Raji (cell line): ENCODE results near the gene MLEC.

Experiments
- POLR2A ChIP-seq: IDR thresholded peaks from 2 replicates; pipeline ENCODE4 v1.6.1; 2011; ENCODE audit warnings: low read depth, low read length, control low read depth; ENCODE audit not compliant: insufficient read depth

The MLEC gene

GRCh38 chr12:120677765-120678473 lies 9.0 kb upstream of the MLEC start:
- TF ChIP-seq POLR2A: no peak

GRCh38 chr12:120678572-120678971 lies 8.4 kb upstream of the MLEC start:
- no peak for TF ChIP-seq POLR2A

DNA sequence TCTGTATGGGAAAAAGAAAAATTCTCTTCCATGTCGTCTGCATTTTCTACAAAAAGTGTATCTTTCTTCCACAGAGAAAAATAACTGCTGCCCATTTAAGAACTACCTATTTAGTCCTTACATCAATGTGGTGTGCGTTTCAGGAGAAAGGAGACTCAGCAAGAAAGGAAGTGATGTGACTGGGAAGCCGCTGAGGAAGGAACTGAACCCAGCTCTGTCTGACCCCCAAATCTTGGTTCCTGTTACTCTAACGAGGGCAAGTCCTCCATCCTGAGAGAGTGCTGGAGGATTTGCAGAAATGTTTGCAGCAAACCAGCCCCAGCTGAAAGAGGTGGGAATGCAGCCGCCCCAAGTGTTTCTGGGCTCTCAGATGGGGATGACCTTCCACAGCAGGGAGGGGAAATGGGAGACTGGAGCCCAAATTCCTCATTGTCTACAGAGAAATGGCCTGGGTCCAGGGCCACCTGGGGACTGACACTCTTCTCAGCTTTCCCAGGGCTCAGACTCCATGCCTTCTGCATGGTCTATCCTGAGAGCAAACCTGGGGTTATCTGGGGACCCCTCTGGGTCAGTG lies 6.7 kb upstream of the MLEC start:
- TF ChIP-seq POLR2A: no peak

- no peak for TF ChIP-seq POLR2A
Observed at GRCh38 chr12:120684523-120684932, 2.4 kb upstream of the MLEC start.

- TF ChIP-seq POLR2A: no peak
Observed at GRCh38 chr12:120685522-120685921, 1.4 kb upstream of the MLEC start.

- peak; percentile 91 for TF ChIP-seq POLR2A
Observed at GRCh38 chr12:120686151-120686689, 729 bp upstream of the MLEC start.

DNA sequence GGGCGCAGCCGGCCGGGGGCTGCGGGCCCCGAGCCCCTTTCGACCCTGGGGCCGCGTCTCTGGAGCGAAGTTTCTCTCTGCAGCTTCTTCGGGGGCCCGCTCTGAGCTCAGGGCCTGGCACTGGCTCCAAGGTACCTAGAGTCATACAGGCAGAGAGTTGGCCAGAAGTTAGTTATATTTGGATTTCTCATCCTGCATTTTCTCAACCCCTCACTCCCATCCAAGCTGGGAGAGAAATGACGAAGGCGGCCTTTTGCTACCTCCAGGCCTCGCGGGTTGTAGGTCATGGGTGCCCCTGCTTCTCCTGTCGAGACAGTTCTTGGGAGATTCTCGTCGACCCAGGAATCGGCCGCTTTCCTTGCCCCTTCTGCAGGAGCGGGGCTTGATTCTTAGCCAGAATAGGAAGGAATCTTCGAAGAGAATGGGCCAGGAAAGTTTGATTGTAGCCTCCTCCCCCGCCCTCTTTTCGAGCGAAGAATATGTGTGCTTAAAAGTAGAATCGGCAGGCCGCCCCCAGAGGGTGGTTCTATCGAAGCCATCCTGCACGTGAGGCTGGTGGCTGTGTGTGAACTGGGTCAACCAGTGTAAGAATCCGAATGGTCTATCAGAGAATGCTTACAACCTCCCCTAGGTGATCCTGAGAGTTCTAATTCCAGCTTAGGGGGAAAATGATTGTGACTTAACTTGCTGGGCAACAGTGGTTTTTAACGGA lies 785 bp downstream of the MLEC start:
- TF ChIP-seq POLR2A: no peak

- TF ChIP-seq POLR2A: no peak
Observed at GRCh38 chr12:120688527-120689071, 1.6 kb downstream of the MLEC start.

GRCh38 chr12:120689397-120690082 lies 2.6 kb downstream of the MLEC start:
- TF ChIP-seq POLR2A: no peak

GRCh38 chr12:120690083-120690450 lies 3.1 kb downstream of the MLEC start:
- no peak for TF ChIP-seq POLR2A

GRCh38 chr12:120690978-120691377 lies 4.0 kb downstream of the MLEC start:
- TF ChIP-seq POLR2A: no peak

GRCh38 chr12:120692524-120693033 lies 5.6 kb downstream of the MLEC start:
- no peak for TF ChIP-seq POLR2A

DNA sequence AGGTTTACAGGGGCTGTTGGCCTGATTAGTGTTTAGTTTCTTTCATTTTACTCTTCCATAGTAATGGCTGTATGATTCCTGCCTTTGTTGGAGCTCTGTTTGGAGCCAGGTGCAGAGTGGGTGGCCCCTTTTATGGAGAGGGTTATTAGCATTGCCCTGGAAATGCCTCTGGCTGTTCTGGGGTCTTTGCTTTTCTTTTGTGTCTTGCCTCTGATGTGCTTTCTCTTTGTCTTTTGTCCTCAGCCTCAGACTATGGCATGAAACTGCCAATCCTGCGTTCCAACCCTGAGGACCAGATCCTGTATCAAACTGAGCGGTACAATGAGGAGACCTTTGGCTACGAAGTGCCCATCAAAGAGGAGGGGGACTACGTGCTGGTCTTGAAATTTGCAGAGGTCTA lies 6.9 kb downstream of the MLEC start:
- no peak for TF ChIP-seq POLR2A

GRCh38 chr12:120696626-120697025 lies 9.7 kb downstream of the MLEC start:
- TF ChIP-seq POLR2A: no peak

DNA sequence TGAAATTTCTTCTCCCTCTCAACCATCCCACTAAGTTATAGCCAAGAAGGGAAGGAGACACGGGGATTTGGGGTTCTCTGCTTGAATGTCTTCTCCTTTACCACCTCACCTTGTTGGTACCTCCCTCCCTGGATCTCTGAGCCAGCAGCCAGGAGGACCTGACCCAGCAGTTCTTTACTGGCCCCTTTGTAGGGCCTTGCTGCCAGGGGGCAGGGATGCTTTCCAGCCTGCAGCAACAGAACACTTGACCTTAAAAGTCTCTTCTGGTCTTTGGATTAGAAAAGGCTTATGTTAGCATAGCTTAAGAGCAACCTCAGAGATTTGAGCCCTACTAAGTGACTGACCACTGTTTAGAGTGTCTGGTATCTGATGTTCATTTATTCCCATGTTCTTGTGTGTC lies 10.4 kb downstream of the MLEC start:
- TF ChIP-seq POLR2A: no peak
